DMS53 treated with DMSO at 0.1 percent for 48 hours (cell line): Measurements from ENCODE around the gene RASSF1.

ENCODE experiments used
- DNase-seq: peaks from one replicate; lab custom pipeline; 2025; ENCODE audit not compliant: unreplicated experiment; lab: John Stamatoyannopoulos, UW

The RASSF1 gene

DNA sequence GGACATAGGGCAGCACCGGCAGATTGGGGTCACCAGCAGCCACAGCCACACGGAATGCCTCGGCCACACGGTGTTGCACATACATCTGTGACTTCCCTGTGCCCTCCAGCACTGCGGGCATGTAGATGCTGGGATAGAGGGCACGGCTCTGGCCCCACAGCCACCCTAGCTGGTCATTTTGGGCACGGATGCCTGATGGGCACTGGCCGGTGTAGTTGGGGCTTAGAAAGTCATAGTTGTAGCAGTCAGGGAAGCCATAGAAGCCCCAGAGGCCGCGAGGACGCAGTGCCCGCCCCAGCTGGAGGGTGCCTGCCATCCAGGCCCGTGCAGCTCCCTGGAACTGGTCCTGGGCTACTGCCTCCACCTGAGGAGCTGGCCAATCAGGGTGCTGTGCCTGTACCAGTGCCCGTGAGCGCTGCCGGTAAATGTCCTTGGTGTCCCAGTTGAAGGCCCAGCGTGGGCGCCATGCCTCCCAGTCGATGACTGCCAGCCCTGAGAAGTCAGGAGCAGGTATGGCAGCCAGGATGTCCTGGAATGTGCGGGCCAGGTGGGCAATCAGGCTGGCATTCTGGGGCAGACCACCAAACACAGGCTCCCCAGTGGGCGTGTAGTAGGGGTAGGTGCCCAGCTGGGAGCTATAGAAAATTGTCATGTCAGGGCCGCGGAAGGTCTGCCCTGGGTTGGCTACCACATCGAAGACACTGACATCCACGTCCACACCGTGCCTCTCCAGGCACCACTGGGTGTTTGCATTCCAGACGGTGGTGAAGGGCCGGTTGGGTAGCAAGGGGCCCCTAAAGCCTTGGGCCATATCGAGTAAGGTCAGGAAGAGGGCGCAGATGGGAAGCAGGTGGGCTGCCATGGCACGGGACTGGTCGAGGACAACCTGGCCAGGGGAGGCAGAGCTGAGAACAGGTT, 38.3 kb downstream of the RASSF1 start:
- DNase-seq: no peak

DNA sequence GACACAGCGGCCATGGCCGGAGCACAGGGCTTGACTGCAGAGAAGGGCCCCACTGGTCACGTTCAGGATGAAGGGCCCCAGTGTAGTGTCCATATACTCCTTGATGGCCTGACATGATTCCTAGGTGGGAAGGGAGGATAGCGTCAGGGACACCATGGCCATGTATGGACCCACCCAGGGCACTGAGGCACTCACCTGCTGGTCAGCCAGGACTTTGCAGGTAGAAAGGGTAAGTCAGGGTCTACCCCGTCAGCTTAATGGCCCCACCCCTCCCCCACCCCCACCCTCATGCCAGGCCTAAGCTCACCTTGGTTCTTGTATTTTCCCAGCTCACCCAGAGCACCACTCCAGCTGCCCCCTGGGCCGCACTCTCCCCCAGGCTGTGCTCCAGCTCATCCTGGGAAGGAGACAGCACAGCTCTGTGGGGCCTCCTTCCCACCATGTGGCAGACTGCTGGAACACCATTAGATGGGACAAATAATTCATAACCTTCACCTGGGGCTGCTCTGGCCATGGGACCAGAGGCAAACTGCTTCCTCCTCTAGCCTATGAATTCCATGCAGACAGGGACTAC, 39.9 kb downstream of the RASSF1 start:
- no peak for DNase-seq

DNA sequence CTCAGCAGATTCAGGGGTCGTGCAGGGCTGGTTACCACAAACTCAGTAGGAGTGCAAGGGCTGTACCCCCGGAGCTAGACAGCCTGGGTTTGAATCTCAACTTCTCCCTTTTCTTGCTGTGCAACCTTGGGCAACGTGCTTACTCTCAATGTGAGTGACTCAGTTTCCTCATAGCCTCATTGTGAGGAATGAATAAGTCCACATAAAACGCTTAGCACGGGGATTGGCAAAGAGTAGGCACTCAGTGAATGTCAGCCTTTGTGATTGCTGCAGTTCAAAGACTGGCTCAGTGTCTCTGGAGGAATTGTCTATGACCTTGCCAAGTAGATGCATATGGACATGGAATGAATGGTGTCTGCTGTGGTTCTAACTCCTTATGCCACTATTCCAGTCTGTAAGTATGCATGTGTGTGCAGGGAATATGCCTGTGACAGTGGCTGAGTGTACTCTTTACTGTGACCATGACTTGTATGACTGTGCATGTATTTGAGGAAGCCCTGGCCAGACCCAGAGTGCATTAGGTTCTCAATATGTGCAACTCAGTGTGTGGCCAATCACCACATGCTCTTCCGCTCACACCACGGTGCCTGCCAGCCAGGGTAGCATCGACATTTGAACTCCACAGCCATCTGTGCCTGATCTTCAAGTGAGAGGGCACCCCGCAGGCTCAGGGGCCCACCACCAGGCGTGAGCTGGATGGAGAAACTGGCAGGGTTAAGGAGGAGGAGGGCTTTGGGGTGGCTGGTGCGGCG, 40.5 kb downstream of the RASSF1 start:
- no peak for DNase-seq

DNA sequence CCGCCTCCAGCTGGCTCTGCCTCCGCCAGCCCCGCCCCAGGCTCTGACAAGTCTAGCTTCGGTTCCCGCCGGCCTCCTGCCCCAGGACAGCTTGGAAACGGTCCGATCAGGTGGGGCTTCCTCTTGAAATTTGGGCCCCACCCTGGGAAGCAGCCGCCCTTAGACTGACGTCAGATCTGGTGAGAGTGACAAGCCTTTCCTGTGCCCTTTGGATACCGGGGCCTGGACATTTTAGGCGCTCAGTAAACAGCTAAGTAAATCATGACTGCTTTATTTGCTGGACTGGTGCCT, 41.1 kb downstream of the RASSF1 start:
- DNase-seq: no peak

DNA sequence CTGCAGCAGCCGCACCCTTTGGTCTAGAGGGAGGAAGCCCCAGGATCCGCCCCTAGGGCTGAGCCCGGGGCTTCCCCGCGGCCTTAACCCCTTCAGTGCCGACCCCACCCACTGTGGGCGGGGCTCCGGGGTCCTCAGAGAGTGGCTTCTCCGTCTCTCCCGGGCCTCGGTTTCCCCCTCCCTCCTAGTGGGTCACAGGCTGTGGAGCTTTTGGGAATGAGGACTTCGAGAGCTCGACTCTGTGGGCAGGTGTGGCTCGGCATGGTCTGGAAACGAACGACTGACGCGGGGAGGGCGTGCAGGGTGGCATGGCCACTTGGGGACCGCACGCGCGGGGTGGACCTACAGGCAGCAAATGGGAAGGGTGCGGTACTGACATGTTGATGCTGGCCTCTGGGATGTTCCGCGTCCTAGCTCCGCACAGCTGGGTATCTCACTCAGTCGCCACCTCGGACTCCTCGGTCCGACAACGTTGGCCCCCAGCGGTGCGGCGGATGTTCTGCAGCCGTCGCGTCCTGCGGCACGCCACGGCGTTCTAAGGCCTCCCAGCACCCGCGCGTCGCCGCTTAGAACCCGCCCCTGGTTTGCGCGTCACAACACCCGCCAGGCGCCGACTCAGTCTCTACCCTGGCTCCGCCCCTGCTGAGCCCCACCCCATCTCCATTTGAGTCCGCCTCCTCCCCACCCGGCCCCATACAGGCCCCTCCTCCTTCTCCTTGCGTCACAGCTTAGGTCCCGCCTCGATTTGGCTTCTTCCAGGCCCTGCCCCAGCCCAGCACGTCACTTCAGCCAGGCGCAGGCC, 41.6 kb downstream of the RASSF1 start, which contains the start of the genes HYAL3 and NAA80:
Gene HYAL3 (minus strand): TSS at position 570 of the 802 bp plus-strand sequence. CDS start 3,803 bp downstream, outside the sequence.
Gene NAA80 (minus strand): TSS at position 570 of the 802 bp plus-strand sequence. CDS start 1,942 bp downstream, outside the sequence.
- DNase-seq: peak; percentile 64

DNA sequence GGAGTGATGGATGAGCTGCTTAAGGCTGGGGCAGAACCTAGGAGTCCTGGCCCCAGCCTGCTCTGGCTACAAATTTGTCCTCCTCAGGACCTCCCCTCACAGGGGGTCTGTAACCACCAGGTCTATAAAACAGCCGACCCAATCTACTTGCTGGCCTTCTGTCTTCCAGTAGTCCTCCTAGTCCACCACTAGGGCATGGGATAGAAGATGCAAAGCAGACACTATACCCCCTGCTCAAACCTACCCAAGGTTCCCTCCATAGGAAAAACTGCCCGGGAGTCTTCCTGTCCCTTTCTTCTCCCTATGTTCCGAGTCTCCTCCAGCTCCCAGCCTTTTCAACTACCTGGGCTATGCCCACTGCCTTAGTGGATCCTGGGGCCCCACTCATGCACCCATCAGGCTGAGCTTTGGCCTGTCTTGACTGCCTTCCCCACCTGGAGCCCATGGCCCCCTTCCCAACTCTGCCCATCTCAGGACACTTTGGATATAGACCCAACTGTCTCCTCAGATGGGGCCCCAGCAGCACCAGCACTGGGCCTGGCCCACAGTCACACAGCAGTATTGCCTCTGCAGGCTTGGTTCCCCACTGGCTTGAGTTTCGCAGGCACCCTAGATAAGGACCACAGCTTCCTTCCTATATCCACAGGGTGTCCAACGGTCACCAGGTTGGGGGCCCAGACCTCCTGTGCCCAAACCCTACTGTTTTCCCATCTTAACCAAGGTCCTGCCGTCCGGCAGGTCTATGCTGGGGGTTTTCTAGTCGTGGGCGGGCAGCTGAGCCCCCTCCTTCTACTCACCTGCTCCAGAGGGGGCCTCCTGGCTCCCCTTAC, 42.5 kb downstream of the RASSF1 start:
- no peak for DNase-seq

DNA sequence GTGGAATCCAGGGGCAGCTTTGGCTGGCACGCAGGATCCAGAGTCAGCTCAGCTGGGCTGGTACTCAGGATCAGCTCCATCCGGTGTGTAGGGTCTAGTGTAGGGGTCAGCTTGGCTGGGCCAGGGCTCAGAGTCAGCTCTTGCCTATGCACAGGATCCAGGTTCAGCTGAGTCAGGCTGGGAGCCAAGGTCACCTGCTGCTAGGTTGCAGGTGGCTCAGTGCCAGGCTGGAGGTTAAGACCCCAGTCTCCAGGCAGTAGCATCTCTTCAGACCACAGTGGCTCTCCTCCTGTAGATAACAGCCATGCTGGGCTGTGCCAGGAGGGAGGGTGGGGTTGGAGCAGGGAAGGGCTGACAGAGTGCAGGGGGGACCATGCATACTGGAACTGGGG, 43.3 kb downstream of the RASSF1 start:
- DNase-seq: no peak

DNA sequence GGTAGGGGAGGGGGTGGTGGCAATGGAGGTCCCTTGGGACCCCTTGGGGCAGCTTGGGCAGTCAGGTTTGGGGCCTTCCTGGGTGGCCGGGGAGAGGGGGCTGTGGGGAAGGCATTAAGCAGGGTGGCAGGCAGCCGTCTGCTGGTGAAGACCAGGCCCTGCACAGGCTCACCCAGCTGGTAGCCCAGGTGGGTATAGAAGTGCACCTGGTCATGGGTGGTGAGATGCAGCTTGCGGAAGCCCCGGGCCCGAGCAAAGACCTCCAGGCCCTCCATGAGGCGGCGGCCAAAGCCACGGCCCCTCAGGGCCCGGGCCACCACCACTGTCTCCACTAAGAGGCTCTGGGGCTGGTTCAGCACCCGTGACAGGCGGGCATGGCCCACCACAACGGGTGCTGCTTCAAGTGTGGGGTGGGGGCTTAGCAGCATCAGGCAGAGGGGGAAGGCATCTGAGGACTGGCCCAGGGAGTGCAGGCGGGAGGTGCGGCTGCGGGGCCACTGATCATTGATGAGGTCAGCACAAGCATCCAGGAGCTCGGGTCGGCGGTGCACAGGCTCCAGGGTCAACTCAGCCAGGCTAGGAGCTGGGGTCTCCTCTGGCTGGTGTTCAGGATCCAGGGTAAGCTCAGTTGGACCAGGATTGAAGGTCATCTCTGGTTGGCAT, 43.8 kb downstream of the RASSF1 start:
- no peak for DNase-seq

DNA sequence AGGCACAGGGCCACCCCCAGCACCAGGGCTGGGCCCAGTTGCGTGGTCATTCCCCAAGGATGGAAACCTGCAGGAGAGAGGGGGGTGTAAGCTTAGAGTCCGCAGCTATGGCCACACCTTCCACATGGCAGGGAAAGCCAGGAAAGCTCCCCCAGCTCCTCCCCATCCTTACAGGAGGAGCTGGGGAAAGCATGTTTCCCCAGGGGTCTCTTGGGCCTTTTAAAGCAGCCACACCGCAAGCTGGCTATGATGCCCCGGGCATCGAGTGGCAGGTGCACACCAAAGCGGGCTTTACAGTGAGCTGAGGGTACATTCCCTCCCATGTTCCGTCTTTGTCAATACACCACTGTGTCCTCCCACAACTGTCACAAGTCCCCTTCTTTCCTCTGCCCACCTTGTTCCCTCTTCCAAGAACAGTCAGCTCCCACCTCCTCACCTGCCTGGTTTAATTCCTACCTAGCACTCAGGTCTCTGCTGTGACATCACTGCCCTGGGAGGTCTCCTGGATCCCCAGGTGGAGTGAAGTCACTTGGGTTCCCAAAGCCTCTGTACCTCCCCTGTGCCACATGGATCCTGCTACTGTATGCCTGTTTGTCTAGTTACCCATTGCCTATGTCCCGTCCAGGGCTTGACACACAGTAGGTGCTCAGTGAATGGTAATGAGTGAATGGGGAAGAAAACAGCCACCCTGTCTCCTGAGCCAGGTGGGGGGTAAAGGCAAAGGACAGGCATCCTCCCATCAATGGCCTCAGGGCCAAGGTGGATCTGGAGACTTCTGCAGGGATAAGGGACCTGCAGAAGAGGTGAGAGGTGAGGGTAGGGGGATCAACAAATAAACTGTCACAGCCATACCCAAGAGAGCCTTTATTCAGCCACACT, 44.8 kb downstream of the RASSF1 start:
- DNase-seq: no peak

DNA sequence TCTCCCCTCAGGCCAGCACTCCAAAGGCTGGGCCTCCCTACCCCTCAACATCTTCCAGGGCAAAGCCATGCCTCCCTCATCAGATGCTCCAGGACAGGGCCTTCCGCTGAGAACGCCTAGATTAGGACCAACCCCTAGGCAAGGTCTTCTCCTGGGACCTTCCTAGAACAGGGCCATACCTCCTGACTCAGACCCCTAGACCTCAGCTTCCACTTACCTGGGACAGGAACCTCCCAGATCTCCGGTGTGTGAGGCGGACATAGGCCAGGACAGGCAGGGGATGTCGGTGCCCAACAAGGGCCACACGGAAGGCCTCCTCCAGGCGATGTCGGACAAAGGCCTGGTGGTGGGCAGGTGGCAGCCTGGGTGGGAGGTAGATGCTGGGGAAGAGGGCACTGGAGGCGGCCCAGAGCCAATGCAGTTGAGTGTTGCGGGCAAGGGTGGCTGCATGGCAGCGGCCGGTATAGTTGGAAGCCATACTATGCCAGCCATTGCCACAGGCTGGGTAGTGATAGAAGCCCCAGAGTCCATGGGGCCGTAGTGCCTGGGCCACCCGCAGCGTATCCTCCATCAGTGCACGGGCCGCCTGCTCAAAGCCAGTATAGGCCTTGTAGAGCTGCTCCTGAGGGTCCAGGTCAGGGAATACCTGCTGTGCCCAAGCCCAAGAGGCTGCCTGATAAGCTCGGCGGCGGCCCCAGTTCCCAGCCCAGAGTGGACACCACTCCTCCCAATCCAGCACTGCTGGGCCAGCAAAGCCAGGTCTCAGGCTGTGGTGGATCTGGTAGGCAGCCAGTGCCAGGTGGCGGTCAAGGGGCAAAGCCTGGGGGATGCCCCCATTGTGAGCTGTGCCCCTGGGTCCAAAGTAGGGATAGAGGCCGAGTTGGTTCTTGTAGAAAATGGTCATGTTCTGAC, 45.9 kb downstream of the RASSF1 start:
- no peak for DNase-seq

DNA sequence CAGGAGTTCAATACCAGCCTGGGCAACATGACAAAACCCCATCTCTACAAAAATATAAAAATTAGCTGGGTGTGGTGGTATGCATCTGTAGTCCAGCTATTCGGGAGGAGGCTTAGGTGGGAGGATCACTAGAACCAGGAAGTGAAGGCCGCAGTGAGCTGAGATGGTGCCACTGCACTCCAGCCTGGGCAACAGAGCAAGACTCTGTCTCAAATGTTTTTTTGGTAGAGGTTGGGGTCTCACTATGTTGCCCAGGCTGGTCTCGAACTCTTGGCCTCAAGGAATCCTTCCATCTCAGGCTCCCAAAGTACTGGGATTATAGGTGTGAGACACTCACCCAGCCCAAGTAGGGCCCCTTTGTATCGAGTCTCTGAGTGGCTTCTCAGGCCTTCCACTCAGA, 46.5 kb downstream of the RASSF1 start:
- DNase-seq: no peak

DNA sequence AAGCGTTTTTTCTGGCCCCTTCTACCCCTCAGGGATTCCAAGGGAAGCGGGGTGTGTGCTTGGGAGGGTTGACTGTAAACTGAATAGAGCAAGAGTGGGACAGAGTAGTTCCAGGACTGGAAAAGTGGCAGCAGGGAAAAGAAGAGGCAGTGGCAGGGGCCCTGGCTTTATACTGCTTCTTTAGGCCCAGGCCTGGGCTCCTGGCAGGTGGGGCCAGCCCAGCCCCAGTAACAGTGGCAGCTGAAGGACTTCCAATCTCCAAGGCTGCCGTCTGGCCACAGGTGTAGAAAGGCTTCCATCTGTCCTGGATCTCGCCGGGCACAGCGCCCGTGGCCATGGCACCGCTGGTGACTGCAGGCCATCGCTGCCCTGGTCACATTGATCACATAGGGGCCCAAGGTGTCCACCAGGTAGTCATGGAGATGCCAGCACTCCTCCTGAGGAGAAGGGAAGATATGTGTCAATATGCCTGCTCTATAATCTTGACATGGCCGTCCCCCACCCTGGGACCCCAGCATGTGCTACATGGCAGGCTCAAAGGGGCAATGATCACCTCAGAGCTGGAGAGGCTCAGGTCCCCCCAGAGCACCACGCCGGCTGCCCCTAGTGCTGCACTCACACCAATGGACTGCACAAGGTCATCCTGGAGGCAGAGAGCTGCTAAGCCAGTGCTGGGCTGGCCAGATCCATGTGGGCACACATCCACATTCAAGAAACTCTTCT, 47.4 kb downstream of the RASSF1 start:
- DNase-seq: no peak

DNA sequence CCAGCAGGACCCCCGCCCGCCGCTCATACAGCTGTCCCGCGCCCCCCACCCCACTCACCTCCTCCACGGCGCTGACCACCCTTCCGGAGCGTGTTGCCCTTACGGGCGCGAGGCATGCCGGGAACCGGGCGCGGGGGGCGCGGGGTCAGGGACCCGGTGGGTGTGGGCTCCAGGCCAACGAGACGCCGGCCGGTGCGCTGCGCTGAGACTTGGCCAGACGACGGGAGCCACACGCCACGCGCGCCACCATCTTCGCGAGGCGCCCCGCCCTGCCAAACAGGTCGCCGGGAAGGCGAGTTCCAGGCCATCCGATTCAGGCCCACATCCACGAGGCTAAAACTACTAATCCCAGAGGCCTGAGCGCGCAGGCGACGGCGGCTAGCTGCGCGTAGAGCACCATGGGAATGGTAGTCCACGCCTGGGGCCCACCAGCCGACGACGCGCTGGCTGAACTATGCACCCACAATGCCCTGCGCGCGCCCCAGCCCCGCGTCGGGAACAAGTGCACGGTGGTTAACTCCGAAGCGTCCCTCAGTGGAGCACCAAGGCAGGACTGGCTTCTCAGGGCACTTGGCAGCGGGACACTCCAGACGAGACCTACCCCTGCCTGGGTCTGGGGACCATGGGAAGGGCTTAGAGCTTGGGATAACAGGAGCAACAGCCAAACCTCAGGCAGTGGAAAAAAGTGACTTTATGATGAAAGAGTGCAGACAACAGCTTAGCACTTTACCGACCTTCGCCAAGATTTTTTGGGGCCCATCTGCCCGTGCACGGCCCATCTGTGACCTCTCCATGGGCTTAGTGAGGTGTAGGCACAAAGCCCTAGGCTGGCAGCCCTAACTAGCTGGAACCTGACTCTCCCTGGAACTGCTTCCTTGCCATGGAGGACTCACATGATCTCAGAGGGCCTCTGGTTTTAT, 48.2 kb downstream of the RASSF1 start, which contains the start of gene IFRD2:
Gene IFRD2 (minus strand): TSS at position 271 of the 920 bp plus-strand sequence. CDS start 155 bp downstream, at position 116.
- peak; percentile 75 for DNase-seq

DNA sequence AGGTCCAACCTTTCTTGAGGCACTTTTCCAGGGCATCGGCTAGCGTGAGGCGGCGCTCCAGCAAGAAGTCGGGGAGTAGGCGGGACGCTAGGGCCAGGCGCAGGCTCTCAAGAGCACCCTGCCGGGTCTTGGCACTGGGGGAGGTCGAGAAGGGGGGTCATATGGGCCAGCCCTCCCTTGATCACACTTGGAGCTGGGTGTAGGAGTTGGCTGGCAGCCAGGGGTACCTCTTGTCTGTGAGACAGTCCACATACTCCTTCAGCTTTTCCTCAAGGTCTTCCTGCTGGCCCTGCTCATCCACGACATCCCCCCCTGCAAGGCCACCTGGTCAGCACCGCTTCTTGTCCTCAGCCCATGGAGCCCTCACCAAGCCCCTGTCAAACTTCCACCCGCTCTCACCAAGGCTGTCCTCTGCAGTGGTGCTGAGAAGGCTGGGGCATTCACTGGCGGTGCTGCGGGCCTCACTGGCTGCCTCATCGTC, 50.4 kb downstream of the RASSF1 start:
- DNase-seq: no peak

DNA sequence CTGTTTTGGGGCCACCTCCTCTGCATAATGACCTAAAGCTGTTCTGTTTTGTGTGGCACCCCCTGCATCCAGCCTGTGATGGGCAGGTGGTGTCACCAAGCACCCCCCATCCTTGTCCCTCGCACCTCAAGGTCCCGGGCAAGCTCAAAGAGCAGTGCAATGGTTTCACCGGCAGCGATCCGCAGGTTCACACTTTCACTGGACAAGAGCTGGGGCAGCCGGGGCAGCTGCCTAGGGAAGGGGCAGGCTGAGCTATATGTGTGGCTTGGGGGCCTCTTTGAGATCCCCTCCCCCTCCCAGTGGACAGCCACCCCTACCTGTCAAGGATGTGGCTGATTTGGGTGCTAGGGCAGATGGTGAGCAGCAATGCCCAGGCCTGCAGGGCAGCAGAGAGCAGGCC, 51.5 kb downstream of the RASSF1 start:
- DNase-seq: no peak
